Suppressor macrophage treated with lipopolysaccharide for 1 hour (primary cell): ENCODE measurements around the gene PXYLP1.
A peak's percentile ranks its signal among the peaks of the same experiment; 100 is the strongest.

Experiments
- DNase-seq, 3 donors: peaks; one replicate each; pipeline ENCODE4 v3.0.0-alpha.2; 2020 to 2022

Gene PXYLP1

DNA sequence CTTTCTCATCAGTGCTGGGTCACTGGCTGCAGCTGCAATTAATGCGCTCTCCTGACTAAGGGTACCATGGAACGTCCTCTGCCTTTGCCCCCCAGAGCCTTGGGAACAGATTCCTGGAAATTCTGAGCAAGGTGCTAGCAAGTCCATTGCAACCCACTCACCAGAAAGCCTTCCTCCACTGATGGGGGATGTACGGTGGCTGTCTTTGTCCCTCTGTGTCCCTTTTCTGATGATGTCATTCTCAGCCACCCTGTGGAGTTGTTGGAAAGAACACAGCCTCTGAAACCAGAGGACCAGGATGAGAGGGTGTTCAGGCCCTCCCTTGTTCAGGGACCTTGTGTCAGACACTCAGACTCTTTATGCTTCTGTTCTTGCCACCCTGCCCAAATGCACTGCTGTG is 98.6 kb downstream of the PXYLP1 start:
- peak; percentile 37 to 65 (median 57) for DNase-seq

DNA sequence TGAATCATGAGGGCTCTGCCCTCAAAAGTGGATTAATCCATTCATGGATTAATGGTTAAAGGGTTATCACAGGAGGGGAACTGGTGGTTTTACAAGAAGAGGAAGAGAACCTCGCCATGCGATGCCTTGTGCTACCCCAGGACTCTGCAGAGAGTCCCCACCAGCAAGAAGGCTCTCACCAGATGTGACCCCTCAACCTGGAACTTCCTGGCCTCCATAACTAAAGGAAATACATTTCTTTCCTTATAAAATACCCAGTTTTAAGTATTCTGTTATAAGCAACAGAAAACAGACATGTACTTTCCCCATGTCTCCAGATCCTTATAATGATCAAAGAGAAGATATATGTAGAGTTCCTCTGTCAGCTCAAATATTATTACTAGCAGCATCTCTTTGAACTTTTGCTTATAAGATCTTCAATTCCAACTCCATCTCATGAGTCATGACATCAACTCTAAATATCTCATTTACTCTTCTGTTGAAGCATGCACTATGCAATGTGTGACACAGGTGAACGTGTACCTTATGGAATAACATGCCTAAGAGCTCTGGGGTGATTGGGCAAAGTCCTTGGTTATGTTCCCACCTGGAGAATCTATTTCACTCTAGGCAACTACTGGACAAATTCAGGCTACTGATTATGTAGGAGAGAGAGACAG is 99.2 kb downstream of the PXYLP1 start:
- DNase-seq = no peak

DNA sequence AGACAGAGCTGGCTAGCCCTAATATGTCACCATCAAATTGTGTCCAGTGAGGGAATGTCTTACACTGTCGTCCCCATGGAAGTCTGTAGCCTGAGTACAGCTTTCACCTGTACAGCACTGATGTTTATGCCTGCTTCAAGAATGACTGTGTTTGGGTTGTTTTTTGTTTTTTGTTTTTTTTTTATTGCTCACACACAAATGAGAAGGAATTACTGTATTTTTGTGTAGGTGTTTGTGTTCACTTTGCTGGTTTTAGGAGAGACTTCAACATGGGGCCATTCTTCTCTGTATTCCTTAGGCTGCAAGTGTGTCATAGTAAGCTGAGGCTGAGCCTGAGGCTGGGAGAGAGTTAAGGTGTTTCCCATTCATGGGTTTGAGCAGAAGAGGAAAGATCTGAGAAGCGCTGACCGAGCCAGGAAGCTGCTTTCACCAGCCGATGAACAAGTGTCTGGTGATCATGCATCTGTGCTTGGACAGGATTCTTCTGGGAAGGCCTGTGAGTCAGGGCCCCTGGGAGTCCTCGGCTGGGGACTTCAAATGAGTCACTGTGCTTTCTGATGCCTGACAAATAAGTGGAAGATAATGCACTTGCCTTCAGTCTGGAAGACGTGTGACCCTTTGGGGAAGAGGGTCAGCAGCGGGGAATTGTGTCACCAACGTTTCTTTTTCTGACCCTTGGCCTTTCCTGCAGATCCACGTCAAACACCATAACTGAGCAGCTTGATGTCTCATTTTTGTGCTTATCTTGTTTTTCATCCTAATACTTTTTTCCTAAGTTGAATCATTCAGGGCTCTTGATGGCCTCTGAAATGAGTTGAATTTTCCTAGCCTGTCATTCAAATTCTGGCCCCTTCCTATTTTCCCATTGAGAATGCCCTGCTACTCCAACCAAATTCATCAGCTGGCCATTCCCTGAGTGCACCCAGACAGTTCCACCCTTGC is 100.0 kb downstream of the PXYLP1 start:
- DNase-seq = peak; percentile 92 to 98 (median 93)

GRCh38 chr3:141332416-141332815 is 100.8 kb downstream of the PXYLP1 start:
- no peak for DNase-seq

DNA sequence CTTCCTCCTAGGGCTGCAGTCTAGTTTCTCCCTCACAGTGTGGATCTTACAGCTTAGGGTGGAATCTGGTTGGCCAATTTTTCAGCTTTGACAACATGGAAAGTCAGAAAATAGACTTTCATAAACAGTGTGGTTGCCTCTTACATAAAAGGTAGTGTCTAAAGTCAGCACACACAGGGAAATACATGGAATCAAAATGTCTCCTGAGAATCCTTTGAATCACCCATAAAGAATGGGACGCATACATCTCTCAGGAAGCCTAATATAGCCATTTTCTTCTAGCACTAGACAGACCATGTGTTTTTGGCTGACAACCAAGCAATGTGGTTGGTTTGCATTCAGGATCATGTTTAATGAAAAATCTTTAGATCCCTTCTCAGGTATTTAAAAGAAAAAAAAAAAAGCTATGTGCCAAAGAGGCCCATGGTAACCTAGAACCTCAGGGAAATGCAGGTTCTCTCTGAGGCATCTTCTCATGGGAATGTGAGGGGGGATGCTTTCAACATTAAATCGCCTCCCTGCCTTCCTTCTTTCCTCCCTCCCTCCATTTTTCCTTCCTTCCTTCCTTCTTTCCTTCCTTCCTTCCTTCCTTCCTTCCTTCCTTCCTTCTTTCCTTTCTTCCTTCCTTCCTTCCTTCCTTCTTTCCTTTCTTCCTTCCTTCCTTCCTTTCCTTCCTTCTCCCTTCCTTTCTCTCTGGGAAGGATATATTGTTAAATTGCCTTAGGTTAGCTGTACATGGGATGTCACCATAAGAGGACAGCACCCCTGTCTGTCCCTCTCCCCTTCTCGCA is 102.4 kb downstream of the PXYLP1 start:
- peak in 1 of 3 donors; percentile 20 for DNase-seq

GRCh38 chr3:141334627-141335250 is 103.1 kb downstream of the PXYLP1 start:
- no peak for DNase-seq

GRCh38 chr3:141335531-141336061 is 104.0 kb downstream of the PXYLP1 start:
- no peak for DNase-seq

- DNase-seq = peak; percentile 90 to 97 (median 93)
These were observed 105.3 kb downstream of the PXYLP1 start for GRCh38 chr3:141336672-141337522.

- DNase-seq = no peak
These were observed 105.9 kb downstream of the PXYLP1 start for GRCh38 chr3:141337523-141337854.

DNA sequence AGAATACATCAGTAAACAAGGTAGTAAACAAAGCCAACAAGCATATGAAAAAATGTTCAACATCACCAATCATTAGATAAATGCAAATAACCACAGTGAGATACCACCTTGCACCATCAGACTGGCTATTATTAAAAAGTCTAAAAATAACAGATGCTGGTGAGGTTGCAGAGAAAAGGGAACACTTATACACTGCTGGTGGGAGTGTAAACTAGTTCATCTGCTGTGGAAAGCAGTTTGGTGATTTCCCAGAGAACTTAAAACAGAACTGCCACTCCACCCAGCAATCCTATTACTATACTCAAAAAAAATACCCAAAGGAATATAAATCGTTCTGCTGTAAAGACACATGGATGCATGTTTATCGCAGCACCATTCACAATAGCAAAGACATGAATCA is 106.4 kb downstream of the PXYLP1 start:
- DNase-seq = peak; percentile 46 to 69 (median 54)

DNA sequence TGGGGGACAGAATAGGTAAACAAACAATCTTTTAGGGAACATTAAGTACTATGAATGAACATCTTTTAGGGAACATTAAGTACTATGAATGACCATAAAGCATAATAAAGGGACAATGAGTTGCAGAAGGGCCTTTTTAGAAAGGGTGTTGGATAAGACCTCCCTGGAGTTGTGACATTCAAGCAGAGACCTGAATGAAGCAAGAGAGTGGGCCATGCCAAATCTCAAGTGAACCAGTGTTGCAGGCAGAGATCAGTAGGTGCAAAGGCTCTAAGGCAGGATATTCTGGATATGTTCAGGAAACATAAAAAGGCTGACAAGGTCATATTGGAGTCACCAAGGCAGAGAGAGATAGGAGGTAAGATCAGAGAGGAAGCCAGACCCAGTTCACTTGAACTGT is 107.3 kb downstream of the PXYLP1 start:
- no peak for DNase-seq

- peak; percentile 63 to 83 (median 67) for DNase-seq
These were observed 109.9 kb downstream of the PXYLP1 start for GRCh38 chr3:141341536-141341935.

DNA sequence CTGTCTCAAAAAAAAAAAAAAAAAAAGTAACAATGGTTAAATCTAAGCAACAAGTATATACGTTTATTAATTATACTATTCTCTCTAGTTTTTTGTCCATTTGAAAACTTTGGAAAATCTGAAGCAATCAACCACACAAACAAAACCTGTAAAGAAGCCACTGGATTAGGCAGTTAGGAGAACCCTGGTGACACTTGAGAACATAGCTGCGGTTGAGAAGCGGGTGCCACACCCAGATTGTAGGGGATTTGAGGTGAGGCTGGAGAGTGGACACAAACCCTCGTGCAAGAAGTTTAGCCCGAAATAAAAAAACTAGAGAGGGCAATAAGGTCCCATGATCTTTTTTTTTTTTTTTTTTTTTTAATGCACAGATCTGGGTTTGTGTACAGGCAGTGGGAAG is 110.8 kb downstream of the PXYLP1 start:
- no peak for DNase-seq

- peak; percentile 68 to 82 (median 70) for DNase-seq
These were observed 111.5 kb downstream of the PXYLP1 start for GRCh38 chr3:141343077-141343476.

GRCh38 chr3:141343865-141344271 is 112.2 kb downstream of the PXYLP1 start:
- DNase-seq = no peak
